22Rv1 (cell line): ENCODE results near the gene GSTP1.

ENCODE experiments used
- H3K27ac ChIP-seq: fragments of 450-650 bp; 2 replicates; pipeline ENCODE4 v1.5.1; 2017
- CTCF ChIP-seq: fragments of 450-650 bp; IDR thresholded peaks from 2 replicates; pipeline ENCODE4 v1.5.1; 2017; ENCODE audit warnings: mild to moderate bottlenecking
- ZFX ChIP-seq: fragments of 450-650 bp; IDR thresholded peaks from 2 replicates; pipeline ENCODE4 v1.6.1; 2017; ENCODE audit warnings: antibody characterized with exemption, borderline replicate concordance

GSTP1 gene

GRCh38 chr11:67608486-67608885 is 24.9 kb downstream of the GSTP1 start:
- no peak overlapping the region for H3K27ac ChIP-seq
- no peak for TF ChIP-seq CTCF
- TF ChIP-seq ZFX = no peak

GRCh38 chr11:67609316-67609715 is 25.7 kb downstream of the GSTP1 start:
- TF ChIP-seq CTCF = no peak
- TF ChIP-seq ZFX = no peak
- H3K27ac ChIP-seq = no peak overlapping the region

- no peak for TF ChIP-seq ZFX
- no peak overlapping the region for H3K27ac ChIP-seq
These were observed 26.8 kb downstream of the GSTP1 start for GRCh38 chr11:67610302-67610868.

- TF ChIP-seq ZFX = no peak
- no peak for TF ChIP-seq CTCF
- H3K27ac ChIP-seq = no peak overlapping the region
These were observed 27.6 kb downstream of the GSTP1 start for GRCh38 chr11:67611165-67611564.

GRCh38 chr11:67611704-67612587 is 28.3 kb downstream of the GSTP1 start:
- TF ChIP-seq ZFX = no peak
- no peak for TF ChIP-seq CTCF
- H3K27ac ChIP-seq = no peak overlapping the region

- TF ChIP-seq ZFX (no peak), CTCF (no peak)
These were observed 29.1 kb downstream of the GSTP1 start for GRCh38 chr11:67612751-67613150.

GRCh38 chr11:67613313-67613959 is 29.8 kb downstream of the GSTP1 start:
- TF ChIP-seq ZFX = no peak
- no peak for TF ChIP-seq CTCF
- peak overlapping the region; percentile 37; the same call in 1 of the 2 replicates for H3K27ac ChIP-seq

More at GRCh38 chr11:67612751-67613150, 29.1 kb downstream of the GSTP1 start:
- no peak overlapping the region for H3K27ac ChIP-seq
